ENCODE results near the gene MDH2.
"Not testable (repeated sequence)": the region's sequence is repeated elsewhere in the genome, so short reads cannot be mapped to it uniquely, and the experiment has no call there.

MDH2 gene

GRCh38 chr7:76047811-76048667, at the start of gene MDH2, which contains the start of gene STYXL1:
Gene MDH2 (plus strand): TSS chr7:76048106. CDS start chr7:76048161, 55 bp downstream.
Gene STYXL1 (minus strand): TSS chr7:76048000. CDS start chr7:76030523, 17,477 bp downstream.
- DNase-seq (ENCODE audit: low read depth), result peak; percentile 73

DNA sequence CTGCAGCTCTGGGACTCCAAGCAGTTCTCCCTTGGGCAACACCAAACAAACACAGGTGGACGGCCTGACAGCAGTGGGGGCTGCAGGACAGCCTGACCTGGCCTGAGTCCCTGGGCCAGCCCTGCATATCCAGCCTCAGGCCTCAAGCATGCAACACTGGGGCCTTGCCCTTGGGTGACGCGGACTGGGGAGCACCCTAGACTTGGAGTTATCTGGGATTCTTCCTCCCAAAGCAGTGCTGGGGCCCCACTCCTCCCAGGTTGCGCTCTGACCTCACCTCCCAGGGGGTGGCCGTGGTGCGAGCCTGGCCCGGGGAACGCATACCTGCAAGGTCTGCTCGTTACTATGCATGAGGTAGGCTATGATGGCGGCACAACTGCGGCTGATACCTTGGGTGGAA, 47.3 kb upstream of the MDH2 start:
- DNase-seq (ENCODE audit: low read depth), result no peak

- DNase-seq (ENCODE audit: low read depth), result no peak
Observed at GRCh38 chr7:76002139-76002538, 45.8 kb upstream of the MDH2 start.

- no peak for DNase-seq (ENCODE audit: low read depth)
Observed at GRCh38 chr7:76002822-76003221, 45.1 kb upstream of the MDH2 start.

DNA sequence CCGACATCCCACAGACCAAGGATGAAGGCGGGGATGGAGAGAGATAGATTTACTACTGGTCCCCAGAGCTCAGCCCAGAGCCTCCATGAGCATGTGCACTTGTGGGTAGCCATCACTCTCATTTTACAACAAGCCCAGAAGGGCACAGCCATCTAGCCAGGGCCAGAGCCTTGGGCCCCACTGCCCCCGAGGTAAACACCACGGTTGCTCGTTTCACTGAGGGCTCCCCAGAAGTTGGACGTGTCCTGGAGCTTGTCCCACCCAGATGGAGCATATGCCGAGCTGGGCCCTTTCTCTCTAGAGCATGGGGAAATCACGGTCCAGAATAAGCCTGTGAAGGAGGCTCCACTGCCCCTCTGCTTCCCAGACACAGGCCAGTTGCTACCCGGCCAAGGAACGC, 44.6 kb upstream of the MDH2 start:
- no peak for DNase-seq (ENCODE audit: low read depth)

DNA sequence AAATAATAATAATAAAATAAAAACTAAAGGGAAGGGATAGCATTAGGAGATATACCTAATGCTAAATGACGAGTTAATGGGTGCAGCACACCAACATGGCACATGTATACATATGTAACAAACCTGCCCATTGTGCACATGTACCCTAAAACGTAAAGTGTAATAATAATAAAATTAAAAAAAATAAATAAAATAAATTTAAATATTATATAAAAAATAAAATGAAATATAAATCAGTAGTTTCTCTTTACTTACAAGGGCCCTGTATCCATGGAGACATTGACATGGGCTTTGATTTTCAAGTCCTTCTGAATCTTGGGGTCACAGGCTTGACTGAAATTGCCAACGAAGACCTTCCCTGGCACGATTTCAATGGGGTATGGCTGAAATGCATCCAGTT, 42.9 kb upstream of the MDH2 start:
- DNase-seq (ENCODE audit: low read depth), result not testable (repeated sequence)

GRCh38 chr7:76008156-76008687, 39.7 kb upstream of the MDH2 start:
- no peak for DNase-seq (ENCODE audit: low read depth)

DNA sequence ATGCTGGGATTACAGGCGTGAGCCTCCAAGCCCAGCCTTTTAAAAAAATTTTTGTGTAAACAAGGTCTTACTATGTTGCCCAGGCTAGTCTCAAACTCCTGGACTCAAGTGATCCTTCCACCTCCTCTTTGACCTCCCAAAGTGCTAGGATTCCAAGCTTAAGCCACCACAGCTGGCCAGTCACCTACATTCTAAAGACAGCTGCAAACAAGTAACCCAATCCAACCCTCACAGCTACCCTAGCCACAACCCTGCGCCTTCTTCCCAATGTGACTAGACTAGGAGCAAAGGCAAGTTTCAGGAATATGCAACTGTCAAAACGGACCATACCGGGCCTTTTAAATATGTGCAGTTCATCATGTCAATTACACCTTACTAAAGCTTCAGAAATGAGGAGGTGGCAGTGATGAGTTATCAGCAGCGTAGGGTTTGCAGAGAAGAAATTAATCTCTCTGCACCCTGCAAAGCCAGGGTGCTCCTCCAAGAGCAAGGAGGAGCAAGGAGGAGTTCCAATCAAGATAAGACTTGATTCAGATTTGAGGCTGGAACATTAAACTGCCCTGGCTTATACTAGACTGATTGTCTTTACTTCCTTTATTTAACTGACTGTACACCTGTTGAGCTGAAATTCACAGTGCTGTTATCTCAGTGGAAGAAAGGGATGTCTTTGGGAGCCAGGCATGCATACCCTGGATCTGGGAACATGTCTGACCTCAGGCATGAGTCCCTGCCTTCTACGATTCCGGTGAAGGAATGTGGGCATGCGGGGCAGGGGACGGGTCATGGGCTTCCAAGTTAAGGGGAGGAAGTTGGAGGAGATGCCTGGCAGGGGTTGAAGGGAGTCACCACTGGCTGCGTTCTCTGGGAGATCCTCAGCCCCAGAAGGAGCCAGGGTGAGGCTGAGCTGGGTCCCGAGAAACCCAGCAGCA, 38.0 kb upstream of the MDH2 start:
- no peak for DNase-seq (ENCODE audit: low read depth)

DNA sequence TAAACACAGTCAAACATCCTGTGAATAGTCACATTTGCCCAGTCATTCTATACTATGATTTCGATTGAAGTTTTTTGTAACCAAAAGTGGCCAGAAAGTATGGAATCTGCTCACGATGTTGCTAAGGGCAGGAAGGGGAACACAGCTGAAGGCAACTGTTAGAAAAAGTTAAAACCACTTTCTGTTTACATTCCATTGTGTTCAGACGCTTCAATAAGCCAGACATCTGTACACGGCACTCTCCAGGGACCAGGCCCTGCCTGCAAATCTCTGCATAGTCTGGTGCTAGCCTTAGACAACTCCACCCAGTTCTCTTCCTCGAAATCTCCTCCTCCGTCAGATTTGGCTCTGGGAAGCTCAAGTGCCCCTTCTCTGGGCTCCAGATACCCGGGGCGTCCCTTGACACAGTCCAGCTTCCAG, 36.5 kb upstream of the MDH2 start:
- DNase-seq (ENCODE audit: low read depth), result no peak

GRCh38 chr7:76016191-76016947, 31.5 kb upstream of the MDH2 start:
- DNase-seq (ENCODE audit: low read depth), result no peak

DNA sequence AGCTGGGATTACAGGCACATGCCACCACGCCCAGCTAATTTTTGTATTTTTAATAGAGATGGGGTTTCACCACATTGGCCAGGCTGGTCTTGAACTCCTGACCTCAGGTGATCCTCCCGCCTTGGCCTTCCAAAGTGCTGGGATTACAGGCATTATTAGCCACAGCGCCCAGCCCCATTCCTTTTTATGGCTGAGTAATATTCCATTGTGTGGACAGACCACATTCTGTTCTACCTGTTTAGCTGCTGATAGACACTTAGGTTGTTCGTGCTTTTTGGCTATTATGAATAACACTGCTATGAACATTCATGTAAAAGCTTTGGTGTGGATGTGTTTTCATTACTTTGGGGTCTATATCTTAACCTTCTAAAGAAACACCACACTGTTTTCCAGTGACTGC, 29.4 kb upstream of the MDH2 start:
- not testable (repeated sequence) for DNase-seq (ENCODE audit: low read depth)

- peak; percentile 4 for DNase-seq (ENCODE audit: low read depth)
Observed at GRCh38 chr7:76020031-76020714, 27.7 kb upstream of the MDH2 start.

GRCh38 chr7:76022026-76022780, 25.7 kb upstream of the MDH2 start:
- DNase-seq (ENCODE audit: low read depth), result no peak

DNA sequence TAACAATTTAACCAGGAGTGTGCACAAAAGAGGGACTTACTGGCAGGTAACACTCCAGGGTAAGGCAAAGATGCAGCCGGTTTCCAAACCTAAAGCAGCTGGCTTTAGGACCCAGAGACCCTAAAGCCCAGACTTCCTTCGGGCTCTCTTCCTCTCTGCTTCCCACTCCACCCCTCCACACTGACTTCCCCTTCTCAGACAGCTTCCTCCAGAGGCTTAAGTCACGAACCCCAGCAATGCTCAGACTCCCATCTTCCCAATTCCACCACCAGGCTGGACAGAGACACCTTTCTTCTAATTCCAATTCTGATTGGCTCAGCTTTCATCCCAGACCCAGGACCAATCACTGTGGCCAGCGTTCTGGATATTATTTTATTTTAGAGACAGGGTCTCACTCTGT, 24.9 kb upstream of the MDH2 start:
- DNase-seq (ENCODE audit: low read depth), result no peak

- DNase-seq (ENCODE audit: low read depth), result not testable (repeated sequence)
Observed at GRCh38 chr7:76029682-76030081, 18.2 kb upstream of the MDH2 start.

DNA sequence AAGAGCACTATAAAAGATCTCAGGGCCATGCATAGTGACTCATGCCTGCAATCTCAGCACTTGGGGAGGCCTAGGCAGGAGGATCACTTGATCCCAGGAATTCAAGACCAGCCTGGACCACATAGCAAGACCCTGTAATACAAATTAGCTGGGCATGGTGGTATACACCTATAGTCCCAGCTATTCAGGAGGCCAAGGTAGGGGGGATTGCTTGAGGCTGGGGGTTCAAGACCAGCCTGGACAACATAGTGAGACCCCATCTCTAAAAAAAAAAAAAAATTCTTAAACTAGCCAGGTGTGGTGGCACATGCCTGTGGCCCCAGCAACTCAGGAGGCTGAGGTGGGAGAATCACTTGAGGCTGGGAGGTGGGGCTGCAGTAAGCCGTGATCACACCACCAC, 15.9 kb upstream of the MDH2 start:
- no peak for DNase-seq (ENCODE audit: low read depth)

GRCh38 chr7:76037310-76037709, 10.6 kb upstream of the MDH2 start:
- DNase-seq (ENCODE audit: low read depth), result peak; percentile 42

GRCh38 chr7:76040126-76040525, 7.8 kb upstream of the MDH2 start:
- DNase-seq (ENCODE audit: low read depth), result no peak

DNA sequence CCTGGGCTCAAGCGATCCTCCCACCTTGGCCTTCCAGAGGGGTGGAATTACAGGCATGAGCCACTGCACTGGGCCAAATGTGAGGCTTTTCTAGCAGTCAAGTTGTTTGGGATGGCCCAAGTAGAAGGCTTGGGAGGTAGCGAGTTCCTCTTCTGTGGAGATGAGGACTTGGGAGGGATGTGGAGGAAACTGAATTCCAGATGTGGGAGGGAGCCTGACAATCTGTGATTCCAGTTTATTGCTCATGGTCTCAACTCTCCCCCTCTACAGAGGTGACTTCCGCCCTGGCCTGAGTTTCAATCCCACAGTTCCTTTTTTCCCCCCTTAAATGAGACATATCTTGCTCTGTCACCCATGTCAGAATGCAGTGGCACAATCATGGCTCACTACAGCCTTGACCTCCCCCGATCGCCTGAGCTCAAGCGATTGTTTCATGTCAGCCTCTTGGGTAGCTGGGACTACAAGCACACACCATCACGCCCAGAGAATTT, 3.5 kb upstream of the MDH2 start:
- DNase-seq (ENCODE audit: low read depth), result no peak

DNA sequence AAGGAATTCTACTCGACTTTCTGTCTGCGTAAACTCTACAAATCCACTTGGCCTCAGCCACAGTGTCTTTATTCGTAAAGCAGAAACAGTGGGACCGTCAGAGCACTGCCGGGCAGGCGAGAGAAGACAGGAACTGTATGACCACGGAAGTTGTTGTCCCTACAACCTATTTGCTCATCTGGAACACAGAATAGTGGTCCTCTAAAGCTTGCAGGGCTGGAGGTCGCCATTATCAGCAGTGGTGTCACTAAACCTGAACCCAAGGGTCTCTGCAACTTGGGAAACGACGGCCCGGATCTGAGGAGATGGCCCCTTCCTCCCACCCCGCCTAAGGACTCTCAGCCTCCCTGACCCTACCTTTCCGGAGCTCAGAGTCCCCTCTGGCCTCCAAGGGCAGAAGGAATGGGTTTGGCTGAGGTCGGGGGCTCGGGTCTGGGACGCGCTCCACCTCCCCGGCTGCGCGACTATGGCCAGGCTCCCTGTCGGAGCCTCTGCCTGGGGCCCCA, 548 bp upstream of the MDH2 start:
- DNase-seq (ENCODE audit: low read depth), result no peak
